Skeletal muscle tissue (tissue), 4 donors: ENCODE results near the gene CECR2. TPM values are rescaled to one million over a fixed set of nuclear protein-coding genes. Genes with fewer than 3 reads are reported as not detected.
"Not testable (repeated sequence)": the region's sequence is repeated elsewhere in the genome, so short reads cannot be mapped to it uniquely, and the experiment has no call there.

Experiments used
- H3K27ac ChIP-seq: one replicate; pipeline ENCODE4 v1.7.0; 2013; ENCODE audit warnings: mild to moderate bottlenecking, low read depth, low read length, inconsistent platforms
- H3K27me3 ChIP-seq, 3 donors: one replicate each; pipeline ENCODE4 v1.7.0; 2013; ENCODE audit warnings: low read length in 3 of 3; ENCODE audit not compliant: control insufficient read depth in 3 of 3, insufficient read depth in 3 of 3
- H3K36me3 ChIP-seq, 3 donors: one replicate each; pipeline ENCODE4 v1.7.0; 2013; ENCODE audit warnings: low read length in 3 of 3; ENCODE audit not compliant: control insufficient read depth in 3 of 3, insufficient read depth in 3 of 3
- H3K4me1 ChIP-seq, 3 donors: one replicate each; pipeline ENCODE4 v1.7.0; 2013; ENCODE audit warnings: low read length in 3 of 3, mild to moderate bottlenecking in 3 of 3; ENCODE audit not compliant: control insufficient read depth in 3 of 3, insufficient read depth in 3 of 3
- H3K4me3 ChIP-seq, 3 donors: one replicate each; pipeline ENCODE4 v1.7.0; 2013; ENCODE audit warnings: low read length in 3 of 3
- H3K9ac ChIP-seq, 3 donors: one replicate each; pipeline ENCODE4 v1.7.0; 2013; ENCODE audit warnings: low read length in 3 of 3, mild to moderate bottlenecking in 3 of 3, moderate library complexity in 2 of 3, low read depth in 1 of 3
- H3K9me3 ChIP-seq, 3 donors: one replicate each; pipeline ENCODE4 v1.7.0; 2013; ENCODE audit warnings: low read length in 3 of 3; ENCODE audit not compliant: control insufficient read depth in 3 of 3
- total RNA-seq: library from RNA; depleted of rRNA; stranded (reverse); fragments of >200 nt; gene quantifications from one replicate; pipeline ENCODE4 v1.2.3, GENCODE V29; 2014
- donor health status: Osteomylitis.

The CECR2 gene
- total RNA-seq, 1 donor from 2014 or later: 8.9 TPM

DNA sequence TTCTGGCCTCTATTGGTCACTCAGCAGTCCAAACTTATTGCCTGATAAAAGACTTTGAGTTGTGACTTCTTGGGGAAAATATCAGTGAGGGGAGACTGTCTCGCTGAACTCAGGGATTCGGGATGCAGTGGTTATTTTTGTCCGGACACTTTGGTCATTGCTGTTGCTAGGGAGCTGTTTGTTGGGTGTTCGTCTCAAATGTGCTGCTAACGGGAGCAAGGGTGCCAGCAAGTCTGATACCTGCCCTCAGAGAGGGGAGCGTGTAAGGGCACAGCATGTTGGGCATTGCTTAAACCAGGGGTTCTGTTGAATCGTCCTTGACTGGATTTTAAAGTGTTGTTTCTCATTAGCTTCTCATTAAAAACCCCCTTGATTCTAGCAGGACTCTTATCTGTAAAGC, 144.8 kb downstream of the CECR2 start:
- no peak overlapping the region for H3K4me3 ChIP-seq
- H3K27ac ChIP-seq: no peak overlapping the region
- no peaks in the 10 kb centered on the region for H3K27me3 ChIP-seq
- H3K4me1 ChIP-seq: peaks cover 15 to 21% (median 18%) of the 10 kb centered on the region in 3 donors
- H3K9me3 ChIP-seq: no peaks in the 10 kb centered on the region
- peak overlapping the region in 1 of 3 donors; percentile 17 for H3K9ac ChIP-seq
- peaks cover 0 to 10% (median 4%) of the 10 kb centered on the region in 3 donors for H3K36me3 ChIP-seq

DNA sequence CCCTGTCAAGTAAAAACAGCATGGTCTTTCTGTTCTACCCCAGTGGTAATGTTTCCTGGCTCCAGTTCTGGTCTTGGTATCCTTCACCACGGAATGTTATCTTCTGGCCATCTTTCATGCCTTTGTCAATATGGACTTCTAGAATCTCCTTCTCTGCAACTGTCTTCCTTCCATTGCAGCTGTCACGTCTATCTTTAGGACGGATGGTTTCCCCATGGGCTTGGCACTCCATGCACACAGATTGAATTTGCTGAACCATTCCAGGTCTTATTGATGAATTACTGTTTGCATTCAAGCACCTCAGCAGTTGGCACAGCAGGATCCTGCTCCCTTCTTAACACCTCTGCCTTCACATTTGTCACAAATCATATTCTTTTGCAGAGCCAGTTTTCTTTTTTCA, 149.1 kb downstream of the CECR2 start:
- no peaks in the 10 kb centered on the region for H3K36me3 ChIP-seq
- H3K9ac ChIP-seq: no peak overlapping the region
- no peak overlapping the region for H3K27ac ChIP-seq
- H3K9me3 ChIP-seq: no peaks in the 10 kb centered on the region
- peaks cover 13 to 18% (median 15%) of the 10 kb centered on the region in 3 donors for H3K4me1 ChIP-seq
- no peaks in the 10 kb centered on the region for H3K27me3 ChIP-seq
- no peak overlapping the region for H3K4me3 ChIP-seq

DNA sequence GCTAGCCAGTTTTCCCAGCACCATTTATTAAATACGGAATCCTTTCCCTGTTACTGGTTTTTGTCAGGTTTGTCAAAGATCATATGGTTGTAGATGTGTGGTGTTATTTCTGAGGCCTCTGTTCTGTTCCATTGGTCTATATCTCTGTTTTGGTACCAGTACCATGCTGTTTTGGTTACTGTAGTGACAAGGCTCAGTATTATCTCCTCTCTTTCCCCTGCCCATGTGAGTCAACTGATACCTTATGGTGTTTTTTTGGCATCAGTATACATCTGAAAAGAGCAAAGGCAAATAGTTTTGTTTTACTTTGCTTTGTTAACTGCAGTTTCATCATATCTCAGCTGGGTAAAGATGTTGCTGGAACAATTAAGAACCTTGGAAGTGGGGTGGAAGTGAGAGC, 152.7 kb downstream of the CECR2 start:
- H3K27ac ChIP-seq, H3K9me3 ChIP-seq, H3K4me3 ChIP-seq, H3K9ac ChIP-seq, H3K36me3 ChIP-seq, H3K4me1 ChIP-seq, H3K27me3 ChIP-seq: not testable (repeated sequence)

DNA sequence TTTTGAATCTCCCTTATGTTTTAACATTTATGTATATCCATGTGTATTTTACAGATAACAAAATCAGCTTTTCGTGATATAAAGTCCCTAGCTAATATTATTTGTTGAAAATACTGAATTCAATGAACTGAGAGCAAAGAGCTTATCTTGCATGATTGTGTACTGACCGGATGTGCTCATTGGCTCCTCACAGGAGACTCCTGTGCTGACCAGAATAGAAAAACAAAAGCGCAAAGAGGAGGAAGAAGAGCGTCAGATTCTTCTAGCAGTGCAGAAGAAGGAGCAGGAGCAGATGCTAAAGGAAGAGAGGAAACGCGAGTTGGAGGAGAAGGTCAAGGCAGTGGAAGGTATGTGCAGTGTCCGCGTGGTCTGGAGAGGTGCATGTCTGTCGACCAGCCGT, 154.7 kb downstream of the CECR2 start:
- Histone ChIP-seq H3K9me3 (no peaks in the 10 kb centered on the region), H3K4me3 (no peak overlapping the region)

DNA sequence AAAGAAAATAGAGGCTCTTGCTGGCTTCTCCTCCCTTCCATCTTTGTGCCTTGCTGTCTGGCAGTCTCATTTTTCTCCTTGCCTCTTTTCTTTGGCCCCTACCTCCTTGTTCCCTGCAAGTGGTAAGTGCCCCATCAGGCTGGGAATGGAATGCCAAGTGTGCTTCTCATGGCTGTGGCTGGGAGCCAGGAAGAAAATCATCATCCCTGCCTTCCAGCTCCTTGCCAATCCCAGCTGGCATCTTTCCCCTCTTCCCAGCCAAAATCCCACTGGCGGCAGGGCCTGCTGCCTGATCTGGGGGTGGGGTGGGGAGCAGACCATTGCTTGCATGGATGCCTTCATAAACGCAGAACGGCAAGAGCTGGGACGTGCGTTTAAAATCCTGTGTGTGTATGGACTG, 167.0 kb downstream of the CECR2 start:
- H3K4me3 ChIP-seq: no peak overlapping the region
- H3K9ac ChIP-seq: no peak overlapping the region
- no peak overlapping the region for H3K27ac ChIP-seq
- no peaks in the 10 kb centered on the region for H3K9me3 ChIP-seq
- H3K4me1 ChIP-seq: no peaks in the 10 kb centered on the region
- no peaks in the 10 kb centered on the region for H3K27me3 ChIP-seq
- H3K36me3 ChIP-seq: peaks cover 8 to 26% (median 21%) of the 10 kb centered on the region in 3 donors

More for the DNA sequence above, 154.7 kb downstream of the CECR2 start:
- no peaks in the 10 kb centered on the region for H3K27me3 ChIP-seq
- H3K27ac ChIP-seq: no peak overlapping the region
- H3K4me1 ChIP-seq: peaks cover 0 to under 1% (median 0%) of the 10 kb centered on the region in 3 donors
- no peak overlapping the region for H3K9ac ChIP-seq
- H3K36me3 ChIP-seq: peaks cover 4 to 6% (median 5%) of the 10 kb centered on the region in 3 donors

DNA sequence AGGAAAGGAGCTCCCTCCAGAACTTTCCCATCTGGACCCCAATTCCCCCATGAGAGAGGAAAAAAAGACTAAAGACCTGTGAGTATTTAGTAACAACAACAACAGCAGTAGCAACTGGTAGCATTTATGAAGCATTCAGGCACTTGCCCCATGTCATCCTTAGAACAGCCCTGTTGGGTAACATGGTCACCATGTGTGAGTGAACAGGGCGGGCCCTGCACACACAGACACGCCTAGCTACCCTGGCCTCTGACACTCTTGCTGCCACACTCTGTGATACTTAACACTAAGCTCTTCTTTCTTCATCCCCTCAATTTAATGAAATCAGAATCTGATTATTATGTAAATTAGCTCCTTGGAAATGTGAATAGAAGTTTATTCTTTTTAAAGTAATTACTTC, 167.9 kb downstream of the CECR2 start:
- peaks cover 15 to 33% (median 28%) of the 10 kb centered on the region in 3 donors for H3K36me3 ChIP-seq
- no peaks in the 10 kb centered on the region for H3K27me3 ChIP-seq
- no peaks in the 10 kb centered on the region for H3K4me1 ChIP-seq
- no peak overlapping the region for H3K4me3 ChIP-seq
- H3K27ac ChIP-seq: no peak overlapping the region
- H3K9ac ChIP-seq: no peak overlapping the region
- no peaks in the 10 kb centered on the region for H3K9me3 ChIP-seq

DNA sequence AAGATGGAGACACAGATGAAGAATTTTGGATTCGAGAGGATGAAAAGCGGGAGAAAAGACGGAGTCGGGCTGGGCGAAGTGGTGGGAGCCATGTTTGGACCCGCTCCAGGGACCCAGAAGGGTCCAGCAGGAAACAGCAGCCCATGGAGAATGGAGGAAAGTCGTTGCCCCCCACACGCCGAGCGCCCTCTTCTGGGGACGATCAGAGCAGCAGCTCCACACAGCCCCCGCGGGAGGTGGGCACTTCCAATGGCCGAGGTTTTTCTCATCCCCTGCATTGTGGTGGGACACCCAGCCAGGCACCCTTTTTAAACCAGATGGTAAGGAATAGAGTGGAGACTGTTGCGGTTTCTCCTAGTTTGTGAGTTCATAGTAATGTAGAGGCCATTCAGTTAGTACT, 171.2 kb downstream of the CECR2 start:
- Histone ChIP-seq H3K9me3 (no peaks in the 10 kb centered on the region), H3K36me3 (peaks cover 24 to 39% (median 38%) of the 10 kb centered on the region in 3 donors), H3K9ac (no peak overlapping the region)

DNA sequence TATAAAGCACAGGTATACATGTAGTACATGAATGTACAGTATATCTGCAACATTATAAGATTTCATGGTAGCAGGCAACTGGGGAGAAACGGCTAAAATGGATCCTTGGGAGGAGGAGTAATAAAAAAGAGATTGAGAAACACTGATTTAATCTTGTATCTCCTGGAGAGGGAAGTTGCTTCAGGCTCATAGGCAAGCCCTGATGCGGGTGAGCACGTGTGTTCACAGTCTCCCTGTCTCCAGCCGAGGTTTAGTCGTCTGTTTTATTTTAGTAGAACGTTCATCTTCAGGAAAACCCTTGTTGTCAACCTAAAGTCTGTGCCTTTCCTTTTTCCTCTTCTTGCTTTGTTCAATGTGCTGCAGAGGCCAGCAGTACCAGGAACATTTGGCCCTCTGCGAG, 172.2 kb downstream of the CECR2 start:
- H3K36me3 ChIP-seq: peaks cover 24 to 39% (median 38%) of the 10 kb centered on the region in 3 donors
- no peaks in the 10 kb centered on the region for H3K4me1 ChIP-seq
- no peaks in the 10 kb centered on the region for H3K9me3 ChIP-seq
- no peak overlapping the region for H3K27ac ChIP-seq
- no peak overlapping the region for H3K4me3 ChIP-seq
- no peaks in the 10 kb centered on the region for H3K27me3 ChIP-seq
- no peak overlapping the region for H3K9ac ChIP-seq

More for the DNA sequence above, 171.2 kb downstream of the CECR2 start:
- H3K27me3 ChIP-seq: no peaks in the 10 kb centered on the region
- no peak overlapping the region for H3K4me3 ChIP-seq
- H3K4me1 ChIP-seq: no peaks in the 10 kb centered on the region
- no peak overlapping the region for H3K27ac ChIP-seq

DNA sequence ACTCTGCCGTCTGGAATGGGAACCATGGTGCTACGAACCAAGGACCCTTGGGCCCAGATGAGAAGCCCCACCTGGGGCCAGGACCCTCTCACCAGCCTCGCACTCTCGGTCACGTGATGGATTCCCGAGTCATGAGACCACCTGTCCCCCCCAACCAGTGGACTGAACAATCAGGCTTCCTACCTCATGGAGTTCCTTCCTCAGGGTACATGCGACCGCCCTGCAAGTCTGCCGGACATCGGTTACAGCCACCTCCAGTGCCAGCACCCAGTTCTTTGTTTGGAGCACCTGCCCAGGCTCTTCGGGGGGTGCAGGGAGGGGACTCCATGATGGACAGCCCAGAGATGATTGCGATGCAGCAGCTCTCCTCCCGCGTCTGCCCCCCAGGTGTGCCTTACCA, 173.2 kb downstream of the CECR2 start:
- H3K36me3 ChIP-seq: peaks cover 24 to 39% (median 33%) of the 10 kb centered on the region in 3 donors
- H3K9me3 ChIP-seq: no peaks in the 10 kb centered on the region
- H3K4me3 ChIP-seq: no peak overlapping the region
- H3K9ac ChIP-seq: no peak overlapping the region
- no peaks in the 10 kb centered on the region for H3K4me1 ChIP-seq
- no peak overlapping the region for H3K27ac ChIP-seq
- no peaks in the 10 kb centered on the region for H3K27me3 ChIP-seq

DNA sequence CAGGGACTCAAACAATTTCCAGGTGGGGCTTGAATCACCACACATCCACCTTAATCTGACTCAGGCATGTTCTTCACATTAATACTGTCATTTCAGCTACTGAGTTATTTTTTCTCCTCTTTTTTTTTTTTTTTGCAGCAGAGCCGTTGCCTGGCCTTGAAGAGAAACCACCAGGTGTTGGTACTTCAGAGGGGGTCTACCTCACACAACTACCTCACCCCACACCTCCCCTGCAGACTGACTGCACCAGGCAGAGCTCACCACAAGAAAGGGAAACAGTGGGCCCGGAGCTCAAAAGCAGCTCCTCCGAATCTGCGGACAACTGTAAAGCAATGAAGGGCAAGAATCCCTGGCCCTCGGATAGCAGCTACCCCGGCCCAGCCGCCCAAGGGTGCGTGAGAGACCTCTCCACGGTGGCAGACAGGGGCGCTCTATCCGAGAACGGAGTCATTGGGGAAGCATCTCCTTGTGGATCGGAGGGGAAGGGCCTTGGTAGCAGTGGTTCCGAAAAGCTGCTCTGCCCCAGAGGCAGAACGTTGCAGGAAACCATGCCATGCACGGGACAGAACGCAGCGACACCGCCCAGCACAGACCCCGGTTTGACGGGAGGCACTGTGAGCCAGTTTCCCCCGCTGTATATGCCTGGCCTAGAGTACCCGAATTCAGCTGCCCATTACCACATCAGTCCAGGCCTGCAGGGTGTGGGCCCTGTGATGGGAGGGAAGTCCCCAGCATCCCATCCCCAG, 178.9 kb downstream of the CECR2 start:
- H3K9me3 ChIP-seq: no peaks in the 10 kb centered on the region
- no peak overlapping the region for H3K27ac ChIP-seq
- no peak overlapping the region for H3K9ac ChIP-seq
- H3K36me3 ChIP-seq: peaks cover 25 to 39% (median 37%) of the 10 kb centered on the region in 3 donors
- peaks cover 0 to 4% (median 0%) of the 10 kb centered on the region in 3 donors for H3K4me1 ChIP-seq
- no peak overlapping the region for H3K4me3 ChIP-seq
- no peaks in the 10 kb centered on the region for H3K27me3 ChIP-seq
